HCT116 (cell line): ENCODE data around the gene PROX2. TPM values are rescaled to one million over a fixed set of nuclear protein-coding genes. Genes with fewer than 3 reads are reported as not detected.

Experiments used
- ATAC-seq: fragments of 200-7000 bp; cut with Tn5 transposase; 2 replicates; pipeline ENCODE4 v1.9.1; 2020; ENCODE audit warnings: mild to moderate bottlenecking, moderate library complexity
- BruUV-seq: library from RNA; stranded (reverse); fragments of 400-500 nt; replicated peaks from 2 replicates; lab custom pipeline; 2021; lab: Mats Ljungman, UMichigan
- CTCF ChIA-PET: fragments of 300-600 bp; sonication (Branson Sonifier 250); formaldehyde crosslinking; loops from one replicate; lab custom pipeline; 2021; ENCODE audit warnings: antibody characterized with exemption; lab: Charles Lee
- POLR2A ChIA-PET: fragments of 300-600, 350-600 bp; sonication (Branson Sonifier 250); formaldehyde crosslinking; loops from one replicate; lab custom pipeline; 2021; ENCODE audit warnings: antibody characterized with exemption; lab: Charles Lee
- RAD21 ChIA-PET, 2 experiments: fragments of 300-600 bp; sonication (Branson Sonifier 250); formaldehyde crosslinking; loops; one replicate each; lab custom pipeline; 2023; ENCODE audit warnings: low total read pairs in 2 of 2; ENCODE audit not compliant: uncharacterized antibody in 2 of 2, unreplicated experiment in 2 of 2, low non-redundant PET in 1 of 2; lab: Charles Lee
- DNase-seq: peaks from one replicate; pipeline ENCODE4 v3.0.0-alpha.2; 2010; ENCODE audit warnings: low read depth, low spot score
- H2AFZ ChIP-seq: fragments of 200-600 bp; shearing (Covaris generic), sonication (generic); 2 replicates; pipeline ENCODE4 v1.6.1; 2017; ENCODE audit warnings: low read depth, mixed run types, mixed read lengths, antibody characterized with exemption, low read length; ENCODE audit not compliant: poor library complexity, severe bottlenecking
- H3K27ac ChIP-seq: 2 replicates; pipeline ENCODE4 v1.5.1; 2012; ENCODE audit warnings: low read depth, low read length
- H3K27me3 ChIP-seq: fragments of 200-600 bp; sonication (generic); 2 replicates; pipeline ENCODE4 v1.6.1; 2016; ENCODE audit warnings: mixed run types, low read length, mixed read lengths; ENCODE audit not compliant: insufficient read depth
- H3K36me3 ChIP-seq, 2 experiments: fragments of 200-500 bp in 1 of 2; fragments of 200-600 bp in 1 of 2; sonication (Bioruptor generic) in 1 of 2; sonication (generic) in 1 of 2; 2 replicates each; pipeline versions ENCODE4 v1.5.1 to v1.6.1; 2014 to 2016; ENCODE audit warnings: low read length in 2 of 2, inconsistent platforms in 1 of 2, mixed read lengths in 1 of 2, mixed run types in 1 of 2; ENCODE audit not compliant: insufficient read depth in 2 of 2, control insufficient read depth in 1 of 2
- H3K4me1 ChIP-seq, 2 experiments: fragments of 200-600 bp in 1 of 2; sonication (generic) in 1 of 2; 2 replicates each; pipeline versions ENCODE4 v1.5.1 to v1.6.1; 2012 to 2017; ENCODE audit warnings: low read length in 2 of 2, inconsistent platforms in 1 of 2, mild to moderate bottlenecking in 1 of 2, mixed read lengths in 1 of 2, mixed run types in 1 of 2, moderate library complexity in 1 of 2; ENCODE audit not compliant: insufficient read depth in 2 of 2, control insufficient read depth in 1 of 2
- H3K4me2 ChIP-seq: fragments of 200-600 bp; sonication (generic); 2 replicates; pipeline ENCODE4 v1.6.1; 2017; ENCODE audit warnings: mixed run types, low read length, mixed read lengths
- H3K4me3 ChIP-seq, 2 experiments: fragments of 200-600 bp in 1 of 2; sonication (generic) in 1 of 2; replicated peaks in 1 of 2; 2 replicates each; pipeline ENCODE4 v1.5.1; 2011 to 2016; ENCODE audit warnings: low read length in 2 of 2, control low read depth in 1 of 2, low read depth in 1 of 2, mild to moderate bottlenecking in 1 of 2, mixed read lengths in 1 of 2, mixed run types in 1 of 2
- H3K79me2 ChIP-seq: fragments of 200-600 bp; sonication (generic); 2 replicates; pipeline ENCODE4 v1.6.1; 2017; ENCODE audit warnings: mild to moderate bottlenecking, mixed run types, low read length, moderate library complexity, mixed read lengths; ENCODE audit not compliant: insufficient read depth
- H3K9ac ChIP-seq: fragments of 200-600 bp; sonication (generic); 2 replicates; pipeline ENCODE4 v1.6.1; 2016; ENCODE audit warnings: low read length, mixed read lengths
- H3K9me2 ChIP-seq: fragments of 200-600 bp; sonication (generic), shearing (Covaris generic); 2 replicates; pipeline ENCODE4 v1.6.1; 2017; ENCODE audit warnings: mixed run types, mild to moderate bottlenecking, moderate library complexity; ENCODE audit not compliant: insufficient read depth
- H3K9me3 ChIP-seq, 2 experiments: fragments of 200-500 bp in 1 of 2; fragments of 200-600 bp in 1 of 2; sonication (Bioruptor generic) in 1 of 2; sonication (generic) in 1 of 2; 2 replicates each; pipeline ENCODE4 v1.6.1; 2014 to 2017; ENCODE audit warnings: low read length in 2 of 2, mixed read lengths in 2 of 2, inconsistent platforms in 1 of 2, low read depth in 1 of 2, mild to moderate bottlenecking in 1 of 2, mixed run types in 1 of 2, moderate library complexity in 1 of 2; ENCODE audit not compliant: control insufficient read depth in 1 of 2, insufficient read depth in 1 of 2
- H4K20me1 ChIP-seq: fragments of 200-600 bp; sonication (generic), shearing (Covaris generic); 2 replicates; pipeline ENCODE4 v1.6.1; 2017; ENCODE audit warnings: mixed run types, mild to moderate bottlenecking, moderate library complexity; ENCODE audit not compliant: insufficient read depth
- ELF1 ChIP-seq: IDR thresholded peaks from 2 replicates; pipeline ENCODE4 v1.6.1; 2012; ENCODE audit warnings: low read depth, borderline replicate concordance
- EZH2 ChIP-seq: fragments of 200-600 bp; sonication (generic); IDR thresholded peaks from 2 replicates; pipeline ENCODE4 v1.6.1; 2017; ENCODE audit warnings: antibody characterized with exemption, mixed run types
- JUND ChIP-seq: IDR thresholded peaks from 2 replicates; pipeline ENCODE4 v1.6.1; 2012
- POLR2A ChIP-seq: IDR thresholded peaks from 2 replicates; pipeline ENCODE4 v1.7.0; 2011; ENCODE audit warnings: borderline replicate concordance; ENCODE audit not compliant: insufficient read depth, insufficient read length; ENCODE audit errors: extremely low read depth
- RAD21 ChIP-seq: IDR thresholded peaks from 2 replicates; pipeline ENCODE4 v1.6.1; 2012; ENCODE audit warnings: low read depth, mild to moderate bottlenecking
- ZFX ChIP-seq: fragments of 450-650 bp; IDR thresholded peaks from 2 replicates; pipeline ENCODE4 v1.6.1; 2017
- intact Hi-C: fragments of 100-400 bp; cut with micrococcal nuclease; formaldehyde crosslinking; loops from 2 replicates; pipeline ENCODE4 v1.10.0; 2022
- total RNA-seq: library from RNA; stranded (reverse); gene quantifications from one replicate; pipeline ENCODE4 v1.2.1, GENCODE V29; 2021; ENCODE audit not compliant: unreplicated experiment
- TF ChIP-seq, protein P1 (sequence below): IDR thresholded peaks from 2 replicates; pipeline ENCODE4 v1.6.1; 2012; ENCODE audit warnings: low read depth
- TF ChIP-seq, protein P2 (sequence below): IDR thresholded peaks from 2 replicates; pipeline ENCODE4 v1.6.1; 2012

PROX2 gene
- total RNA-seq, 1 experiment from 2014 or later: not detected

DNA sequence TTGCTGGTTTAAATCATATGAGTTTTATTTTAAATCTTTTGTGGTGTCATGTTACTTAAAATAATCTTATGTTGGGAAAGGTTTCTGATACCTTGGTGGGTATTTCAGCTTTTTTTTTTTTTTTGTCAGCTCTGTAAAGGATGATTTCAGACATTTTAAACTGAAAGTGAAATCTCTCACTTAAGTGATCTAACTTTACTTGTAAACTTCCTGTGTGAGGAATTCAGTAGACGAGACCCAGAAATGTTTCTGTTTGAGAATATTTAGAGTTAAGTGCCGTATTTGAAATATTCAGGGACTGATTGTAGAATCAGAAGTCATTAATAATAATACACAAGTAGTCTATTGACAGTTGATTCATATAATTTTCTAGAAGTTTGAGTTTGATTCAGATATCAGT lies 37.8 kb downstream of the PROX2 start (continued):
- TF ChIP-seq, protein P1, sequence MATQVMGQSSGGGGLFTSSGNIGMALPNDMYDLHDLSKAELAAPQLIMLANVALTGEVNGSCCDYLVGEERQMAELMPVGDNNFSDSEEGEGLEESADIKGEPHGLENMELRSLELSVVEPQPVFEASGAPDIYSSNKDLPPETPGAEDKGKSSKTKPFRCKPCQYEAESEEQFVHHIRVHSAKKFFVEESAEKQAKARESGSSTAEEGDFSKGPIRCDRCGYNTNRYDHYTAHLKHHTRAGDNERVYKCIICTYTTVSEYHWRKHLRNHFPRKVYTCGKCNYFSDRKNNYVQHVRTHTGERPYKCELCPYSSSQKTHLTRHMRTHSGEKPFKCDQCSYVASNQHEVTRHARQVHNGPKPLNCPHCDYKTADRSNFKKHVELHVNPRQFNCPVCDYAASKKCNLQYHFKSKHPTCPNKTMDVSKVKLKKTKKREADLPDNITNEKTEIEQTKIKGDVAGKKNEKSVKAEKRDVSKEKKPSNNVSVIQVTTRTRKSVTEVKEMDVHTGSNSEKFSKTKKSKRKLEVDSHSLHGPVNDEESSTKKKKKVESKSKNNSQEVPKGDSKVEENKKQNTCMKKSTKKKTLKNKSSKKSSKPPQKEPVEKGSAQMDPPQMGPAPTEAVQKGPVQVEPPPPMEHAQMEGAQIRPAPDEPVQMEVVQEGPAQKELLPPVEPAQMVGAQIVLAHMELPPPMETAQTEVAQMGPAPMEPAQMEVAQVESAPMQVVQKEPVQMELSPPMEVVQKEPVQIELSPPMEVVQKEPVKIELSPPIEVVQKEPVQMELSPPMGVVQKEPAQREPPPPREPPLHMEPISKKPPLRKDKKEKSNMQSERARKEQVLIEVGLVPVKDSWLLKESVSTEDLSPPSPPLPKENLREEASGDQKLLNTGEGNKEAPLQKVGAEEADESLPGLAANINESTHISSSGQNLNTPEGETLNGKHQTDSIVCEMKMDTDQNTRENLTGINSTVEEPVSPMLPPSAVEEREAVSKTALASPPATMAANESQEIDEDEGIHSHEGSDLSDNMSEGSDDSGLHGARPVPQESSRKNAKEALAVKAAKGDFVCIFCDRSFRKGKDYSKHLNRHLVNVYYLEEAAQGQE: no peak
- TF ChIP-seq RAD21 (no peak), POLR2A (no peak), ELF1 (no peak), JUND (no peak)
- TF ChIP-seq, protein P2, sequence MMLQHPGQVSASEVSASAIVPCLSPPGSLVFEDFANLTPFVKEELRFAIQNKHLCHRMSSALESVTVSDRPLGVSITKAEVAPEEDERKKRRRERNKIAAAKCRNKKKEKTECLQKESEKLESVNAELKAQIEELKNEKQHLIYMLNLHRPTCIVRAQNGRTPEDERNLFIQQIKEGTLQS: no peak
- TF ChIP-seq, all 23 proteins: peak for 0

DNA sequence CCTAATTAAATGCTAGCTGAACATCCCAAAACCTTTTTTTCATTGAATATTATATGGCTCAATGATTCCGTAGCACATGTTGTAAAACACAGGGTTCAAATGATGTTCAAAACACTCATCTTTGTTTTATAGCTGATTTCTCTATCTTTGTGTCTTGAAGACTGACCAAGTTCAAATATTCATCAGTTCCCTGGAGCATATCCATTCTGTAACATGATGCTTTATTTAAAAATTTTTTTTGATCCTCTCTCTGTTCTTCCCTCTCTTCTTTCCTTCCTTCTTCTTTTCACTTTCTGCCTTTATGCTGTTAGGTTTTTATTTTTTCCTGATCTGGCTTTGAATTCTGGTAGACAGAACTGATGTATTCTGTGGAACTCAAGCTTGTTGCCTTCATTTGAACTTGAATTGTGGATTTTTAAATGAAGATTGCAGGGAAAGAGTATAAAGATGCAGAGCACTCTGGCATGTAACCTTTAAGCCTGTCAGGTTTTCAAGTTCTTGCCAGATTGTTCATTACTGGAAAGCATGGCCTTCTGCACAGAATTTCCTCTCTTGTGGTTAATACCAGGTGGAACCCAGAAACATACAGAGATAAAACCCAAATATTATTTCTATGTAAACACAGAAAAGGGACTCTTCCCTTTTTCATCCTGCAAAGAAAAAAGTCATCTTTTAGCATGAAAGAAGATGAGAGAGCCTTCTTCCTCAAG lies 39.5 kb downstream of the PROX2 start:
- no peak for DNase-seq
- RAD21 ChIA-PET: no interaction called here
- no TSS peak for BruUV-seq
- no peaks in the 10 kb centered on the region for H4K20me1 ChIP-seq
- H3K9ac ChIP-seq: no peak overlapping the region
- H3K4me3 ChIP-seq: no peak overlapping the region
- no peaks in the 10 kb centered on the region for H3K79me2 ChIP-seq
- H3K9me2 ChIP-seq: no peaks in the 10 kb centered on the region
- no peaks in the 10 kb centered on the region for H3K4me1 ChIP-seq
- CTCF ChIA-PET: interaction anchor here (1.0 to 1.5 kb wide), 2 partner anchors 24 to 32 kb away, joined by 3 to 4 read pairs; no protein-coding TSS in a partner anchor
- peaks cover 3 to 8% of the 10 kb centered on the region in 2 experiments; a peak in 2 of 4 replicates for H3K36me3 ChIP-seq
- H2AFZ ChIP-seq: no peak overlapping the region
- POLR2A ChIA-PET: no interaction called here
- TF ChIP-seq JUND (no peak), EZH2 (no peak), ZFX (no peak)
- intact Hi-C loops: no loop called here
- ATAC-seq: no peak
- H3K27me3 ChIP-seq: no peaks in the 10 kb centered on the region
- no peak overlapping the region for H3K27ac ChIP-seq
- H3K4me2 ChIP-seq: no peak overlapping the region
- no peaks in the 10 kb centered on the region for H3K9me3 ChIP-seq
